HCT116 (cell line): Measurements from ENCODE around the gene PRSS27.

Source experiments
- CTCF ChIP-seq, 3 experiments: fragments of 200-600 bp in 1 of 3; sonication (generic) in 1 of 3; IDR thresholded peaks in 2 of 3; conservative IDR thresholded peaks in 1 of 3; 2 replicates each; pipeline ENCODE4 v1.5.1; 2012 to 2017; ENCODE audit warnings: low read depth in 2 of 3, low read length in 2 of 3, antibody characterized with exemption in 1 of 3, borderline replicate concordance in 1 of 3, control low read depth in 1 of 3, mild to moderate bottlenecking in 1 of 3, mixed read lengths in 1 of 3, mixed run types in 1 of 3, moderate library complexity in 1 of 3; ENCODE audit not compliant: insufficient read depth in 1 of 3
- EZH2 ChIP-seq: fragments of 200-600 bp; sonication (generic); IDR thresholded peaks from 2 replicates; pipeline ENCODE4 v1.6.1; 2017; ENCODE audit warnings: antibody characterized with exemption, mixed run types
- EZH2phosphoT487 ChIP-seq: fragments of 200-600 bp; IDR thresholded peaks from 2 replicates; pipeline ENCODE4 v1.6.1; 2018; ENCODE audit warnings: antibody characterized with exemption, borderline replicate concordance
- JUND ChIP-seq: IDR thresholded peaks from 2 replicates; pipeline ENCODE4 v1.6.1; 2012
- POLR2A ChIP-seq: IDR thresholded peaks from 2 replicates; pipeline ENCODE4 v1.7.0; 2011; ENCODE audit warnings: borderline replicate concordance; ENCODE audit not compliant: insufficient read depth, insufficient read length; ENCODE audit errors: extremely low read depth
- POLR2AphosphoS5 ChIP-seq: IDR thresholded peaks from 2 replicates; pipeline ENCODE4 v1.6.1; 2011; ENCODE audit warnings: mild to moderate bottlenecking, low read depth, low read length, moderate library complexity
- RAD21 ChIP-seq: IDR thresholded peaks from 2 replicates; pipeline ENCODE4 v1.6.1; 2012; ENCODE audit warnings: low read depth, mild to moderate bottlenecking
- SIN3A ChIP-seq: IDR thresholded peaks from 2 replicates; pipeline ENCODE4 v1.6.1; 2012; ENCODE audit warnings: low read depth
- SP1 ChIP-seq: IDR thresholded peaks from 2 replicates; pipeline ENCODE4 v1.6.1; 2012; ENCODE audit warnings: low read depth
- SRF ChIP-seq: IDR thresholded peaks from 2 replicates; pipeline ENCODE4 v1.6.1; 2012; ENCODE audit warnings: low read depth
- ZBTB33 ChIP-seq: IDR thresholded peaks from 2 replicates; pipeline ENCODE4 v1.6.1; 2011; ENCODE audit warnings: mild to moderate bottlenecking, low read length, moderate library complexity; ENCODE audit not compliant: insufficient replicate concordance; ENCODE audit errors: extremely low read depth
- ZFX ChIP-seq: fragments of 450-650 bp; IDR thresholded peaks from 2 replicates; pipeline ENCODE4 v1.6.1; 2017

GRCh38 chr16:2762711-2763110, 42.7 kb upstream of the PRSS27 start:
- no peak for TF ChIP-seq CTCF (IDR thresholded peaks at IDR 0.05 in 2 of 3, conservative IDR thresholded peaks at IDR 0.05 in 1 of 3; ENCODE audit: borderline replicate concordance in 1 of 3, insufficient read depth in 1 of 3, low read depth in 2 of 3, low read length in 2 of 3)
- no peak for TF ChIP-seq ZBTB33
- TF ChIP-seq POLR2A: no peak
- no peak for TF ChIP-seq ZFX
- TF ChIP-seq EZH2: no peak
- no peak for TF ChIP-seq JUND
- TF ChIP-seq SRF: no peak
- no peak for TF ChIP-seq RAD21
- TF ChIP-seq POLR2AphosphoS5: 0 out of 2 replicates have a peak, but pooled peaks have one; percentile 1
- no peak for TF ChIP-seq SP1
- TF ChIP-seq EZH2phosphoT487: no peak
- TF ChIP-seq SIN3A: no peak
